CD14-positive monocyte (primary cell): ENCODE data around the gene CARD19. TPM values are rescaled to one million over a fixed set of nuclear protein-coding genes. Genes with fewer than 3 reads are reported as not detected.

Experiments used
- DNase-seq, 3 donors: peaks; one replicate each; pipeline ENCODE4 v3.0.0-alpha.2; 2011 to 2022
- H2AFZ ChIP-seq: 2 replicates; pipeline ENCODE4 v1.6.0; 2012; ENCODE audit warnings: mild to moderate bottlenecking, low read depth, low read length, inconsistent platforms; ENCODE audit not compliant: insufficient read depth, poor library complexity, severe bottlenecking
- H3K27ac ChIP-seq, 2 donors: 1 replicate in 1 of 2; 2 replicates in 1 of 2; pipeline ENCODE4 v1.5.1; 2012 to 2013; ENCODE audit warnings: low read length in 2 of 2, control low read depth in 1 of 2, inconsistent platforms in 1 of 2, low read depth in 1 of 2, mild to moderate bottlenecking in 1 of 2
- H3K27me3 ChIP-seq, 2 donors: one replicate each; pipeline versions ENCODE4 v1.6.0 to v1.6.1; 2011 to 2013; ENCODE audit warnings: low read length in 2 of 2; ENCODE audit not compliant: control insufficient read depth in 2 of 2, insufficient read depth in 2 of 2
- H3K36me3 ChIP-seq, 2 donors: replicated peaks in 1 of 2; 1 replicate in 1 of 2; 2 replicates in 1 of 2; pipeline versions ENCODE4 v1.5.1 to v1.6.1; 2012 to 2013; ENCODE audit warnings: low read length in 2 of 2, control low read depth in 1 of 2, inconsistent platforms in 1 of 2, mild to moderate bottlenecking in 1 of 2; ENCODE audit not compliant: insufficient read depth in 2 of 2, control insufficient read depth in 1 of 2
- H3K4me1 ChIP-seq, 2 donors: 1 replicate in 1 of 2; 2 replicates in 1 of 2; pipeline versions ENCODE4 v1.5.1 to v1.6.1; 2012 to 2013; ENCODE audit warnings: low read length in 2 of 2, control low read depth in 1 of 2, inconsistent platforms in 1 of 2, mild to moderate bottlenecking in 1 of 2, moderate library complexity in 1 of 2; ENCODE audit not compliant: insufficient read depth in 2 of 2, control insufficient read depth in 1 of 2
- H3K4me2 ChIP-seq: replicated peaks from 2 replicates; pipeline ENCODE3; 2012; ENCODE audit warnings: low read length, moderate library complexity, mild to moderate bottlenecking; ENCODE audit not compliant: poor library complexity, severe bottlenecking; ENCODE audit errors: extremely low read depth
- H3K4me3 ChIP-seq, 3 experiments: fragments of 200-600 bp in 1 of 3; sonication (generic) in 1 of 3; replicated peaks in 1 of 3; 1 replicate in 2 of 3; 2 replicates in 1 of 3; pipeline ENCODE4 v1.5.1; 2011 to 2013; ENCODE audit warnings: low read length in 3 of 3, mild to moderate bottlenecking in 3 of 3, control low read depth in 2 of 3, low read depth in 2 of 3, inconsistent platforms in 1 of 3, moderate library complexity in 1 of 3
- H3K79me2 ChIP-seq: 2 replicates; pipeline ENCODE4 v1.6.0; 2012; ENCODE audit warnings: mild to moderate bottlenecking, control low read depth, inconsistent platforms, low read length, moderate library complexity; ENCODE audit not compliant: insufficient read depth
- H3K9ac ChIP-seq: 2 replicates; pipeline ENCODE4 v1.6.0; 2017; ENCODE audit warnings: low read length, mild to moderate bottlenecking; ENCODE audit not compliant: insufficient read depth, poor library complexity, severe bottlenecking
- H3K9me3 ChIP-seq, 2 donors: replicated peaks in 1 of 2; 1 replicate in 1 of 2; 2 replicates in 1 of 2; pipeline versions ENCODE4 v1.5.1 to v1.6.1; 2012 to 2013; ENCODE audit warnings: low read length in 2 of 2, control low read depth in 1 of 2; ENCODE audit not compliant: control insufficient read depth in 1 of 2, insufficient read depth in 1 of 2
- H4K20me1 ChIP-seq: 2 replicates; pipeline ENCODE4 v1.6.0; 2012; ENCODE audit warnings: mild to moderate bottlenecking, low read length, control low read depth, moderate library complexity; ENCODE audit not compliant: insufficient read depth
- H3K27ac Mint-ChIP-seq, 7 donors: one replicate each; pipeline ENCODE4 v1.8.0; 2020; ENCODE audit warnings: mild to moderate bottlenecking in 7 of 7, mixed read lengths in 7 of 7, moderate library complexity in 6 of 7, inconsistent platforms in 2 of 7
- H3K27me3 Mint-ChIP-seq, 3 donors: one replicate each; pipeline ENCODE4 v1.8.0; 2021 to 2022; ENCODE audit warnings: low read depth in 3 of 3, mild to moderate bottlenecking in 3 of 3, mixed read lengths in 3 of 3, moderate library complexity in 3 of 3, inconsistent platforms in 1 of 3
- H3K36me3 Mint-ChIP-seq, 2 donors: one replicate each; pipeline ENCODE4 v1.8.0; 2020; ENCODE audit warnings: mixed read lengths in 2 of 2, inconsistent platforms in 1 of 2, mild to moderate bottlenecking in 1 of 2
- H3K4me1 Mint-ChIP-seq: one replicate; pipeline ENCODE4 v1.8.0; 2020; ENCODE audit warnings: mild to moderate bottlenecking, mixed read lengths
- H3K4me3 Mint-ChIP-seq, 2 donors: one replicate each; pipeline ENCODE4 v1.8.0; 2020; ENCODE audit warnings: mild to moderate bottlenecking in 2 of 2, mixed read lengths in 2 of 2, moderate library complexity in 1 of 2
- H3K9me3 Mint-ChIP-seq, 7 donors: one replicate each; pipeline ENCODE4 v1.8.0; 2020 to 2022; ENCODE audit warnings: mixed read lengths in 7 of 7, mild to moderate bottlenecking in 6 of 7, moderate library complexity in 6 of 7, inconsistent platforms in 2 of 7
- WGBS: methylation state at CpG from one replicate; pipeline ENCODE4 v1.1.5; 2013; ENCODE audit warnings: missing lambda C conversion rate; ENCODE audit not compliant: insufficient coverage; 5-methylcytosine and 5-hydroxymethylcytosine counted together
- intact Hi-C, 2 donors: fragments of 100-400 bp; cut with micrococcal nuclease; formaldehyde crosslinking; loops; one replicate each; pipeline versions ENCODE4 v1.15.0 to v1.15.1; 2023
- polyA plus RNA-seq, 3 donors: library from polyadenylated mRNA; depleted of rRNA in 1 of 3; unstranded in 2 of 3; stranded (reverse) in 1 of 3; fragments of 300-500 nt in 2 of 3; fragments of >200 nt in 1 of 3; fragmentation: Illumina TruSeq in 2 of 3; gene quantifications; 1 replicate in 2 of 3; 2 replicates in 1 of 3; pipeline ENCODE4 v1.2.3, GENCODE V29; 2012 to 2021
- TF ChIP-seq, protein P1 (sequence below): fragments of 200-600 bp; IDR thresholded peaks from one replicate; pipeline ENCODE4 v1.8.0; 2022; ENCODE audit warnings: antibody characterized with exemption, mild to moderate bottlenecking

Gene CARD19
- polyA plus RNA-seq, 3 donors, result 130 to 506 (median 137) TPM

DNA sequence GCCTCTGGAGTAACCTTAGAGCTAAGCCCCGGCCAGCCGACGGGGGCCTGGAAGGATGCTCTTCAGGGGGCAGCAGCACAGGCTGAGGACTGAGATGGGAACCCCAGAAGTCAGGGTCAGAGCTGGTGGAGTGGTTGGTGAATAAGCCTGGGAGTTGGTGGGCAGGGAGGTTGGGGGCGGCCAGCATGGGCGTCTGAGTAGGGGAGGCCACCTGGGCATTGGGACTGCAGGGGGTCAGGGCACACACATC, 23.6 kb downstream of the CARD19 start:
- peaks cover 18% of the 10 kb centered on the region for H3K79me2 ChIP-seq
- H3K27ac ChIP-seq, result peak overlapping the region; percentile 90 to 99
- H3K4me3 Mint-ChIP-seq, result peak overlapping the region; percentile 9 to 67
- peaks cover 0 to 2% (median 0%) of the 10 kb centered on the region in 3 donors for H3K27me3 Mint-ChIP-seq
- H3K4me1 ChIP-seq, result peaks cover 74 to 88% of the 10 kb centered on the region in 2 donors
- H2AFZ ChIP-seq, result no peak overlapping the region
- intact Hi-C loops, result loop anchor here in 1 of 2 donors (10.0 kb wide), 1 partner anchor 1045 kb away; no protein-coding TSS in a partner anchor
- H3K27ac Mint-ChIP-seq, result peak overlapping the region; percentile 99 to 100 (median 100)
- peaks cover 0 to 2% (median 0%) of the 10 kb centered on the region in 7 donors for H3K9me3 Mint-ChIP-seq
- DNase-seq, result no peak
- TF ChIP-seq, protein P1, sequence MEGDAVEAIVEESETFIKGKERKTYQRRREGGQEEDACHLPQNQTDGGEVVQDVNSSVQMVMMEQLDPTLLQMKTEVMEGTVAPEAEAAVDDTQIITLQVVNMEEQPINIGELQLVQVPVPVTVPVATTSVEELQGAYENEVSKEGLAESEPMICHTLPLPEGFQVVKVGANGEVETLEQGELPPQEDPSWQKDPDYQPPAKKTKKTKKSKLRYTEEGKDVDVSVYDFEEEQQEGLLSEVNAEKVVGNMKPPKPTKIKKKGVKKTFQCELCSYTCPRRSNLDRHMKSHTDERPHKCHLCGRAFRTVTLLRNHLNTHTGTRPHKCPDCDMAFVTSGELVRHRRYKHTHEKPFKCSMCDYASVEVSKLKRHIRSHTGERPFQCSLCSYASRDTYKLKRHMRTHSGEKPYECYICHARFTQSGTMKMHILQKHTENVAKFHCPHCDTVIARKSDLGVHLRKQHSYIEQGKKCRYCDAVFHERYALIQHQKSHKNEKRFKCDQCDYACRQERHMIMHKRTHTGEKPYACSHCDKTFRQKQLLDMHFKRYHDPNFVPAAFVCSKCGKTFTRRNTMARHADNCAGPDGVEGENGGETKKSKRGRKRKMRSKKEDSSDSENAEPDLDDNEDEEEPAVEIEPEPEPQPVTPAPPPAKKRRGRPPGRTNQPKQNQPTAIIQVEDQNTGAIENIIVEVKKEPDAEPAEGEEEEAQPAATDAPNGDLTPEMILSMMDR, result no peak
- peaks cover 71% of the 10 kb centered on the region for H3K4me1 Mint-ChIP-seq
- peak overlapping the region; percentile 33 for H3K4me2 ChIP-seq
- peak overlapping the region; percentile 72 for H3K9ac ChIP-seq
- peak overlapping the region in 1 of 3 experiments; percentile 49 for H3K4me3 ChIP-seq
- H3K36me3 Mint-ChIP-seq, result peaks cover 65 to 70% of the 10 kb centered on the region in 2 donors
- peaks cover 18% of the 10 kb centered on the region for H4K20me1 ChIP-seq
- 26% methylated on average over 4 of the region's 5 CpGs for WGBS
- H3K36me3 ChIP-seq, result peaks cover 36 to 38% of the 10 kb centered on the region in 2 donors
- H3K27me3 ChIP-seq, result no peaks in the 10 kb centered on the region
- no peaks in the 10 kb centered on the region for H3K9me3 ChIP-seq

DNA sequence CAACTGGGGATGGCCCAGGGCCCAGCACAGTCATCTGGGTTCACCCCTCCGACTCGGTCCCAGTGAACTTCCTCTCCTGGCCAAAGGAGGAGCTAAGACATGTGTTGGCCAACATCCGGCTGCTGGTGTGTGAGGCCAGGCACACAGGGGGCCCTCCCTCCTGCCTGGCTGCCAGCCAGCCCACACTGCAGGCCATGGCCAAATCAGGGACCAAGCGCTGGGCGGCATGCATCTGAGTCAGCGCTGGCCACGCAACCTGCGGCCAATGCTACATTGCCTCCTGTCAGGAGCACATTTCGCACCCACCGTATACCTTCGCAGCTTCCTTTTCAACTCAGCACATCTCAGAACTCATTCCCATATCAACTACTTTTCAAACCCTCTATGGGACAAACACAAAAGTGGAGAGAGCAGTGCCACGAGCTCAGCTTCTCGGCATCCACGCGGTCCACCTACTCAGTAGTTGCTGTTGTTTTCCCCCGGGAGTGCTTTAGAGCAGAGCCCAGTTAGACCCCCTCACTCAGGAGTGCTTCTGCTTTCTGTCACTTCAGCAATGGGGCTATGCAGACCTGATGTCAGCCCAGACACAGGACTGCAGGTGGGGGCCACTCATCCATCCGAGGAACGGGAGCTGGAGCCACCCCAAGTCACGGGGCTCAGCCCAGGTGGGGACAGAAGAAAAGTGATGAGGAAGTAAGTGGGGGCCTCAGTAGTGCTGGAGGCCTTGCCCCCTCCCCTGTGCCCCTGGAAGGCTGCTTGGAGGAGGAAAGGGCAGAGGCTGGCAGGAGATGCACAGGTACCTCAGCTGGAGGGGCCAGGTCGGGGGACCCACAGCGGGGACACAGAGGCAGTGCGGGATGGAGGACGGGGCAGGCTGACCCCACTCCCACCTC, 24.2 kb downstream of the CARD19 start:
- intact Hi-C loops, result loop anchor here in 1 of 2 donors (2.0 to 10.0 kb wide), 2 partner anchors 15 to 1045 kb away; partner anchors contain the start of gene NINJ1
- Histone ChIP-seq H4K20me1 (peaks cover 24% of the 10 kb centered on the region), H3K9me3 (no peaks in the 10 kb centered on the region), H2AFZ (no peak overlapping the region), H3K4me1 (peaks cover 68 to 83% of the 10 kb centered on the region in 2 donors), H3K27me3 (no peaks in the 10 kb centered on the region), H3K36me3 (peaks cover 42 to 43% of the 10 kb centered on the region in 2 donors), H3K9ac (peak overlapping the region; percentile 72), H3K4me2 (peak overlapping the region; percentile 36), H3K79me2 (peaks cover 18% of the 10 kb centered on the region), H3K27ac (peak overlapping the region; percentile 90 to 99), H3K4me3 (peak overlapping the region in 1 of 3 experiments; percentile 49)
- peaks cover 0 to 2% (median 0%) of the 10 kb centered on the region in 7 donors for H3K9me3 Mint-ChIP-seq
- peaks cover 0 to 2% (median 0%) of the 10 kb centered on the region in 3 donors for H3K27me3 Mint-ChIP-seq
- H3K27ac Mint-ChIP-seq, result peak overlapping the region; percentile 99 to 100 (median 100)
- DNase-seq, result peak; percentile 99
- peaks cover 67 to 70% of the 10 kb centered on the region in 2 donors for H3K36me3 Mint-ChIP-seq
- TF ChIP-seq, protein P1, result peak; percentile 24
- peak overlapping the region; percentile 52 to 81 for H3K4me3 Mint-ChIP-seq
- under 1% methylated on average over 16 of the region's 23 CpGs for WGBS
- peaks cover 65% of the 10 kb centered on the region for H3K4me1 Mint-ChIP-seq
